Measurements from ENCODE around the gene E2F2.
A peak's percentile ranks its signal among the peaks of the same experiment; 100 is the strongest.
"Not testable (repeated sequence)": the region's sequence is repeated elsewhere in the genome, so short reads cannot be mapped to it uniquely, and the experiment has no call there.

The E2F2 gene

DNA sequence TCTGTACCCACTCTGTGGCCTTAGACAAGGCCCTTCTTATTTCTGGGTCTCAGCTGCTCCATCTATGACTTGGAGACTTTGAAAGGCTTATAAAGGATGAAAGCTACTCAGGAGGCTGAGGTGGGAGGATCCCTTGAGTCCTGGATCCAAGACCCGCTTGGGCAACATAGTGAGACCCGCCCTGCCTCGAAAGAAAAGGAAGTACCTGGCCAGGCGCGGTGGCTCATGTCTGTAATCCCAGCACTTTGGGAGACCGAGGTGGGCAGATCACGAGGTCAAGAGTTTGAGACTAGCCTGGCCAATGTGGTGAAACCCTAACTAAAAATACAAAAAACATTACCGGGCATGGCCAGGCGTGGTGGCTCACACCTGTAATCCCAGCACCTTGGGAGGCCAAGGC lies 14.8 kb upstream of the E2F2 start:
- DNase-seq, result no peak

DNA sequence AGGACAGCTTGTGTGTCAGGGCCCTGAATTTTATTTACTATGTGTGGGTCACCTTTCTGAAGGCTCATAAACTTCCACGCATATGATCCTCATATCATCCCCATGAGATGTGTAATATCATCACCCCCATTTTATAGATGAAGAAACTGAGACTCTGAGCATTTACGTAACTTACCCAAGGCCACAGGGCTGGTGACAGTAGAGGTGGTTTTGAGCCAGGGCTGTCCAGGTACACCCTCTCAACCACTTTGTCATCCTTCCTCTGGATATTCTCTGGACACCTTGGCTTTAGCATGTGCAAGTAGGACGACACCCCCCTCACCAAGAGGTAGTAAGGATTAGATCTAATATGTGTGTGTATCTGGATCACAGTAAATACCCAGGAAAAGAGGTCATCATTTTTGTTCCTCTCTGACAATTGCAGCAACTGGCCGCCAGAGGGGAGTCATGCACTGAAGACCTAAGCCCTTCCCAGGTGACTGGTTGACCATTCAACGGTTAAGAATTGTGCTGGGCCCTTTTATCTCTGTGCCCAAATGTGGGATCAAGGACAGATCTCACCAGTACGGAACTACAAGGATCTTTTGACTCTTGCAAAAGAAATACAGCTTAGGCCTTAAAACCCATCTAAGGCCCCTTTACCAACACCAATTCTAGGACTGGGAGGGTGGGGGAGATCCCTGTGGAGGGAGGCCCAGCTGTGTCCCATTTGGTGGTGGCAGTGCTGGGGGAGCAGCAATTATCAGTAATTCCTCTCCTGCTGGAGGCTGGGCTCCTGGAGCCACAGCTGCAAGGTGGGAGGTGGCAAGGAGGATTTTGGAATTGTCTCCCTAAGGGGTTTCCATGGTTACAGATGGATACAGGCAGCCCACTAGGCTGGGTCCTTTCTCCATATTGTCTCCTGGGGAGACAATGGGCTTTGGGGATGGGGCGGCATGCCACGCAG lies 13.7 kb upstream of the E2F2 start:
- peak; percentile 35 to 57 (median 56) for DNase-seq

DNA sequence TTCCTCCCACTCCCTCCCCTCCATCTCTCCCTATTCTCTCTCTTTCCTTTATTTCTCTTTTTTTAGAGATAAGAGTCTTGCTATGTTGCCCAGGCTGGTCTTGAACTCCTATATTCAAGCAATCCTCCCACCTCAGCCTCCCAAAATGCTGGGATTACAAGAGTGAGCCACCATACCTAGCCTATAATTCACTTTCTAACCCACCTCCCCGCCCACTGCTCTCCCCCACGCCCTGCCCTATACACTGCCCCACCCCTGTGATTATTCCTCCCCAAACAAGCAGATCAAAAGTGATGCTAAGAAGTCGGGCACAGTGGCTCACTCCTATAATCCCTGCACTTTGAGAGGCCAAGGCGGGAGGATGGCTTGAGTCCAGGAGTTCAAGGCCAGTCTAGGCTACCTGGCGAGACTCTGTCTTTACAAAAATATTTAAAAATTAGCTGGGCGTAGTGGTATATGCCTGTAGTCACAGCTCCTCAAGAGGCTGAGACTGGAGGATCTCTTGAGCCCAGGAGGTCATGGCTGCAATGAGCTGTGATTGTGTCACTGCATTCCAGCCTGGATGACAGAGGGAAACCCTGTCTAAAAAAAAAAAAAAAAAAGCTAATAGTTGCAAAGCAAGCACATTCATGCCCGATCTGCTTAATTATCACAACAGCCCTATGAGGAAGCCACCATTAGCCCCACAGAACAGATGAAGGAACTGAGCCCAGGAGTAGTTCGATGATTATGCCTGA lies 12.8 kb upstream of the E2F2 start:
- DNase-seq, result no peak

DNA sequence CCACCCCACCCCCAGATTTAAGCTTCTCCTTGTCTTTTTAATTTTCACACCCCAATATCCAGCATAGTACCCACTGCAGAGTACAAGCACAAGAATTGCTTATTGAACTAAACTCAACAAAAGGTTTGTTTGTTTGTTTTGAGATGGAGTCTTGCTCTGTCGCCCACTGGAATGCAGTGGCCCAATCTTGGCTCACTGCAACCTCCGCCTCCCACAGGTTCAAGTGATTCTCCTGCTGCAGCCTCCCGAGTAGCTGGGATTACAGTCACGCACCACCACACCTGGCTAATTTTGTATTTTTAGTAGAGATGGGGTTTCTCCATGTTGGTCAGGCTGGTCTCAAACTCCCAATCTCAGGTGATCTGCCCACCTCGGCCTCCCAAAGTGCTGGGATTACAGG lies 11.9 kb upstream of the E2F2 start:
- DNase-seq, result not testable (repeated sequence)

DNA sequence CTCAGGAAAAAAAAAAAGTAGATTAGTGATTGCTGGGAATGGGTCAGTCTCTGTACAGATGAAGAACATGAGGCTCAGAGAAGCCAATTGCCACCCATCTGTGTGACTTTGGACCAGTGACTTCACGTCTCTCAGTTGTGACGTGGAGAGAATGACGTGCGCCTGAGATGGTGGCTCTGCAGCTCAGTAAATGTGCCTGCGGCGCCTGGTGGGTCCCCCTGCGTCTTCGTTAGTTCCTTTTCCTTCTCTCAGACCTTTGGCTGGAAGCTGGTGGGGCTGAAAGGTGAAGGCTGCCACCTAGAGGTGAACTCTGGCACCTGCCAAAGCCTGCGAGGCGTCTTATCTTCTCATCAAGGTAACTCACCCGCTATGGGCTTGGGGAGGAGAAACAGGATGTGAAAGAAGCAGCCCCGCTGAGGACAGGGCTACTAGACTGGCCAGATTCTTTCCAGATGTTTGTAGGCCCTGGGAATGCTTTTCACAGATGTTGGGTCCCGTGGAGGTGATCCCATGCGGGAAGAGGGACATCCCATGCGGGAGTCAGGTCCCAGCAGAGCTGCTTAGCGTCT lies 8.7 kb upstream of the E2F2 start:
- peak; percentile 72 to 94 (median 85) for DNase-seq

DNA sequence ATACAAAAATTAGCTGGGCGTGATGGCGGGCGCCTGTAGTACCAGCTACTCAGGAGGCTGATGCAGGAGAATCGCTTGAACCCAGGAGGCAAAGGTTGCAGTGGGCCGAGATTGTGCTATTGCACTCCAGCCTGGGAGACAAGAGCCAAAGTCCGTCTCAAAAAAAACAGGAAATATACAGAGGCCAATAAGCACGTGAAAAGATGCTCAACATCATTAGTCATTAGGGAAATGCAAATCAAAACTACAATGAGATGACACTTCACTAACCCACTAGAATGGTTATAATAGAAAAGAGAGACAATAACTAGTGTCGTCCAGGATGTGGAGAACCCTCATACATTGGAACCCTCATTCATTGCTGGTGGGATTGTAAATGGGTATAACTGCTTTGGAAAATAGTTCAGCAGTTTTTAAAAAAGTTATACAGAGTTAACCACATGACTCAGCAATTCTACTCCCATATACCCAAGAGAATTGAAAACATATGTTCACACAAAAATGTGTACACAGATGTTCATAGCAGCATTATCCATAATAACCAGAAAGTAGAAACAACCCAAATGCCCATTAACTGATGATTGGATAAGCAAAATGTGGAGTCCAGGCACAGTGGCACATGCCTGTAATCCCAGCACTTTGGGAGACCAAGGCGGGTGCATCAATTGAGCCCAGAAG lies 6.4 kb upstream of the E2F2 start:
- no peak for DNase-seq

DNA sequence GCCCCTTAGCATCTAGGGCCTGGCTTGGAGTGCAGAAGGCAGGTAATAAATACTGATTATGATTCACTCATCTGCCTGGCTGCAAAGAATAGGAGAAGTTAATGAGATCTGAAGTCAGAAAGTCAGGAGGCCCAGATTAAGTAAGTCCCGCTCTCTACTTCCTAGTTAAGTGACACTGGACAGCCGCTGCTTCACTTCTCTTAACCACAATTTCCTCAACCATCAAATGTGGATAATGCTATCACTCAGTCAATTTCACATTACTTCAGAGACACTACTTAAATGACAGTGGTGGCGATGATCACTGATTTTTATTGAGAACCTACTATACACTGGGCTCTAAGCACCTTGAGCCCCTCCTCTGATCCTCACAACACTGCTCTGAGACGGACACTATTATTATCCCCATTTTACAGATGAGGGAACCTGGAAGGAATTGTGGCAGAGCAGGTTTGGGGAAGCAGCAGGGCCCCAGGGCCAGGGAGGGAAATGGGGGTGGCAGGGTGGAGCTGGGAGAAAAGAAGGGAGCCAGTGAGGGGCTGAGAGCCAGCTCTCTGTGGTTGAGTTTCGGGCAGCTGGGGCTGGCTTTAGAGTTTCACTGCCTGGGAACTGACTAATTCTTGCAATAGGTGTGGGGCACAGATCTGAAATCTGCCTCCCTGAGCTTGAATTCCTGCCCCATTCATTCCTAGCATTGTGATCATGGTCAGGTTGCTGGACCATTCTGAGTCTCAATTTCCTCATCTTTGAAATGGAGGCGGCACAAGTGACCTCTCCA lies 2.4 kb upstream of the E2F2 start:
- DNase-seq, result peak in 1 of 5 experiments; percentile 82

DNA sequence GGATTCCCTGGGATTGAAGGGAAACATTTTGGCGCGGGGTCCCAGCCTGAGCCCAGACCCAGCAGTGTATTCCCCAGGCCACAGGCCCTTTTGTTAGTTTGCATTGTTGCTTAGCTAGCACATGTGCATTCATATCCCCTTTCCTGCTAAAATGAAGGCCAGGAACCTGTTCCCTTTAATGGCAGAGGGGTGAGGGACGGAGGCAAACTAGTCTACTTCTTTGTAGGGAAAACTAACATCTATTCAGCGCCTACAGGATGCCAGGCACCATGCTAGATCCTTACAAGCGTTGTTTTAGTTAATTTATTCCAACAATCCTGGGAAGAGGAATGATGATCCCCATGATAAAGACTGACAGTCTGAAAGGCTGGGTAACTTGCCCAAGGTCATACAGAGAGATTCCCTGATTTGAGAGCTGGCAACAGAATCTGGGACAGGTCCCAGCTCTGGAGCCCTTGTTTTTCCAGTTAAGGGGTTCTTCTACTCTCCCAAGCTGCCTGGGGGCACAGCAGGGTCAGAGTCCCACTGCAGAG lies 595 bp upstream of the E2F2 start:
- DNase-seq, result no peak

DNA sequence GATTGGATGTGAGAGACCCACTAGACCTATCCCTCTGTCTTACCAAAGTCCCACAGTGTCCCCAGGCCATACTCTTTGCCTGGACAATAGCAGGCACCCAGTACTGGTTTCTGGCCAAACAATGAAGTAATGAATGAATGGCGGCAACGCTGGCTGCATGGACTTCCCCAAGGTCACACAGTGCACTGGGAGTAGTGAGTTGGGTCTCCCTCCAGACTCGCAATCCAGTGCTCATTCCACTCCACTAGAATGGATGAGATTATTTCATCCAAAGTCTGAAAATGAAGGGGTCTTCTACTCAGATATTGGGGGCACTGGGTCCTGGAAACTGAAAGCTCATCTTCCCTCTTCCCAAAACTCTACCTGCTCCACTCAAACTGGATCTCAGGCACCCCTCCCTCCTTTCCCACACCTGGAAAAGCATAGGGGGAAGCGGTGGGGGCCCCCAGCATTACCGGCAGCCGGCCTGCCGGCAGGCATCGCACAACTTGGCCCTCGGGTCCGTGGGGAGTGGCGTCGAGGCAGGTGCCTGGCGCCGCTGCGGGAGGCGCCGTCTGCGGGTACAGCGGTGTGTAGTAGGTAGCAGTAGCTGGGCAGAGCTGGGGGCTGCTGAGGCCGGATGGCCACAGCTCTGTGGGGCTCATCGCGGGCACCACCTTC lies 816 bp downstream of the E2F2 start:
- peak in 1 of 5 experiments; percentile 58 for DNase-seq

DNA sequence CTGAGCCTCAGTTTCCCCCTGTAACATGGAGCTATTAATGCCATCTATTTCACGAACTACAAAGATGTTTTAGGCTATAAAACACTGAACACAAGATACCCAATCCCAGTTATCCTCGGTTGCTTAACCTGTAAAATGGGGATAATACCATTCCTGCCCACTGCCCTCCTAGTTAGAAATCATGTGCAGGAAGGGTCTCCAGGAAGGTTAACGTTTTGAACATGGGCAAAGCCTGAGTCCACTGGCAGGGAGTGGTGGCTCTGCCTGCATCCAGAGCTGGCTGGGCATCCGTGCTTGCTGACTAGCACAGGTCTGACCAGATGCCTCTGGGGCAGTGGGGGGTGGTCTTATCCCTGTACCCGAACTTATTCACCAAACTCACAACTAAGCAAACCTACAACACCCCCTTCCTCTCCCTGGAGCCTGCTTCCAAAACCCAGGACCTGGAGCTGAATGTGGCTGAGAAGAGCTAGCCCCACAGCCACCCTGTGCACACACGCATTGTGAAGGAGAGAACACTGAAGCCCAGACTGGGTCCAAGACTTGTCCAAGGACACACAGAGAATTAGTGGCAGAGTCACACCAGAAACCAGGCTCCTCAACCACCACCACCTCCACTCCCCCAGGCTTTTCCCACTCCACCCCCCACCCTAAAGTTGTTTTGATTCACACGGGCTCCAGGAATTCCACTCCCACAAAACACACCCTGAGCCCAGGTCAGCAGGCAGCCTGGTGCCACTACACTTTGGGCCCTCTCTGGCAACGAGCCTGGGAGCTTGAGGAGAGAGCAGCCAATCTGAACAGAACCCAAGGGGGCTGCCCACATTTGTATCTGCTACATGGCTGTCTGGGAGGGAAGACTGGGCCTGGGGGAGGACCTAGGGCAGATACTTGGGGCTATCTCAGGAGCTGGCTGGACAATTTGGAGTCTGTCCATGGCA lies 1.6 kb downstream of the E2F2 start:
- peak in 1 of 5 experiments; percentile 12 for DNase-seq

DNA sequence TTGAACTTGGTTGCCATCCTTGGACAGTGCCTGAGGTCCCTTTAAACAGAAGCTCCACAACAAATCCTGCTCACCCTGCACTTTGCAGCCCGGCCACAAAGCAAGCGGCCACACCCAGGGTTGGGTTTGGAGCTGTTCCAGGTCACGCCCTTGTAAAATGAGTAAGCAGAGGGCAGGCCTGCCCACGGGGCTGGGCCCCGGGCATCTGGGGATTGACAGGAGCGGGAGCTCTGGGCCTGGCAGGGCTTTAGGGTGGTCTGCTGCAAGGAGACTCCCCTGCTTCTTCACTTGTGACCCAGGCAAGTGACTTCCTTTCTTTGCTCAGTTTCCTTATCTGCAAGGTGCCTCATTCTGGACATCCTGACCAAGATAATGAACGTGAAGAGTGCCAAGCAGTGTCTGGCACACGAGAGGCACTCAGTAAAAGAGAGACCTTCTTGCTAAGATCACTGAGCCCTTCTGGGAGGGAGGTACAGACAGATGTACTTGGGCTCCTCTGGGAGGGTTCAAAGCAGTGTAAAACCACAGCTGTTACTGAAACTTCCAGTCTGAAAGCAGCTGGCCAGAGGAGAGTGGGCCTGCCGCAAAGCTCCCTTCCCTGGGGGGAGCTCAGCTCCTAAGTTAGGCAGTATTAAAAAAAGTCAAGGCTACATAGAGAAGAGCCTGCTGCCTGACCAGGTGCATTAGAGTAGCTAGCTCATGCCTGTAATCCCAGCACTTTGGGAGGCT lies 2.6 kb downstream of the E2F2 start:
- peak; percentile 38 to 87 (median 70) for DNase-seq

DNA sequence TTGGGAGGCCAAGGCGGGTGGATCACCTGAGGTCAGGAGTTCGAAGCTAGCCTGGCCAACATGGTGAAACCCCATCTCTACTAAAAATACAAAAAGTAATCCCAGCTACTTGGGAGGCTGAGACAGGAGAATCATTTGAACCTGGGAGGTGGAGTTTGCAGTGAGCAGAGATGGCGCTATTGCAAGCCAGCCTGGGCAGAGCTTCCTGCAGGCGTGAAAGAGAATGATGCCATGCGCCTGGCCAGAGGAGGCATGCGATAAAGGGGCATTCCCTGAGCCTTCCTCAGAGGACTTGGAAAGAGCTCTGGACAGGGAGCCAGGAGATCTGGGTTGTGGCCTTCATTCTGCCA lies 3.2 kb downstream of the E2F2 start:
- no peak for DNase-seq

DNA sequence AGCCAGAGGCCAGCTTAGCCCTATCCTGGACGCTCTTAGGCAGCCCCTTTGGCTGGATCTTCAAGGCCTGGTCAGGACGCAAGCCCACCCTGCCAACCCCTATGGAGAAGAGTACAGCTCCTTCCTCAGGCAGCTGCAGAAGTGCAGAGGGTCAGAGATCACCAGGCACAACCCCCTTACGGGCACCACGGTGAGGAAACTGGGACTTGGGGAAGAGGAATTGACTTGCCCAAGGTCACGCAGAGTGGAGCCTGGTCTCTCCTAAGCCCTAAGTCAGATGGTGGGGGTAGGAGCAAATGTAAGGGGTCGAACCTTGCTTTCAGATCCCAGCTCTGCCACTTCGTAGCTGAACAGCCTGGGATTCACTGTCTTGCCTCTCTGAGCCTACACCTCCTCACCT lies 3.7 kb downstream of the E2F2 start:
- DNase-seq, result no peak

DNA sequence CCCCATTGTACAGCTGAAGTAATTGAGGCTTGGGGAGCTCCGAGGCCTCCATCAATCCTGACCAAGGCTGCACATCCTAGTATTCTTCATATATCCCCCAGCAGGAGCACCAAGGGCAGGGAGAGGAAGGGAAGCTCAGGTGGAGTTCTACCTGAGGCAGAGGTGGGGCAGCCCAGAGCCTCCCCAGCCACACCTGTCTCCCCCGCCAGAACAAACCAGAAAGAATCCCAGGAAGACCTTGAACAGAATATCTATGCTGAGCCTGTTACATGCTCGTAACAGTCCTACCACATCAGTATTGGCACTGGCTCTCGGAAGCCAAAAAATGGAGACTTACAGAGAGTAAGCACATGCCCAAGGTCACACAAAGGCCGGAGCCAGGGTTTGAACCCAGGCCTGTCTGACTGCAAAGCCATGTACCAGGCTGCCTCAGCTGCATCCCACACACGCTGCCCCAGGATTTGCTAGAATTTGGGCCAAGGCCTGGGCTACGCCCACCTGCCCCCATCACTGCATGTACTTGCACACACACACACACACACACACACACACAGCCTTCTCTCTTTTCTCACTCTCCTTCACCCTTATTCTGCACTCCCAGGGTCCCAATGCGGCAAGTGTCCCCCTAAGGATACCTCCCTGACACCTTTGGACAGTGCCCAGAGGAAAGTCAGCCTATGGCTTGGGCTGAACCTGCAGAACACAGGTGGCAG lies 4.5 kb downstream of the E2F2 start:
- peak in 1 of 5 experiments; percentile 10 for DNase-seq

DNA sequence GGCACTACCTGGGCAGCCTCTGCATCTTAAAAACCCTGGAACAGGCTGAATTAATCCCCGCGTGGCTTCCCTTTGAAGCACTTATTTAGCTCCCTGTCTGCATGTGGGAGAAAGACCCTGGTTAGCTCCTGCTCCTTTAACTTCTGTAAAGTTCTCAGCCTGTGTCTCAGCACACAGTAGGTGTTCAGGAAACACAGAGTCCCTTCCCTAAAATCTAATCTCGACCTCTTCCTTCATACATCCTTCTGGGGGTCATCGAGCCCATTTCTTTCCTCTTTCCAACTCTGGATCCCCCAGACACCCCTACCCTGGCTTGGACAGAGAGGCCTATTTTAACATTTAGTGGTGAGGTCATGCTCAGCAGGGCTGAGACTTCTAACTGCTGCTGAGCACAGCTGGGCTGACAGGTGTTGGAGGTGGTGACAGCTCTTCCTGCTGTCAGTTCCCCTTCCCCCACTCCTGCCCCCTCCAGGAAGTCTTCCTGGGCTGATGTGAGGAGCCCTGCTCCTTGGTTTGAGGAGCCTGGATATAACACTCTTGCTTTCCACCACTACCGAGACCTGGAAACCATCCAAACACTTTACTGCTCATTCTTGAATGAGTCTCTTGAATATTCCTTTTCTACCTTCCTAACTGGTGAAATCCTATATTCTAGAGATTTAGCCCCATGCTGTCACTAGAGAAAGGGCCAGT lies 5.3 kb downstream of the E2F2 start:
- peak in 1 of 5 experiments; percentile 71 for DNase-seq

DNA sequence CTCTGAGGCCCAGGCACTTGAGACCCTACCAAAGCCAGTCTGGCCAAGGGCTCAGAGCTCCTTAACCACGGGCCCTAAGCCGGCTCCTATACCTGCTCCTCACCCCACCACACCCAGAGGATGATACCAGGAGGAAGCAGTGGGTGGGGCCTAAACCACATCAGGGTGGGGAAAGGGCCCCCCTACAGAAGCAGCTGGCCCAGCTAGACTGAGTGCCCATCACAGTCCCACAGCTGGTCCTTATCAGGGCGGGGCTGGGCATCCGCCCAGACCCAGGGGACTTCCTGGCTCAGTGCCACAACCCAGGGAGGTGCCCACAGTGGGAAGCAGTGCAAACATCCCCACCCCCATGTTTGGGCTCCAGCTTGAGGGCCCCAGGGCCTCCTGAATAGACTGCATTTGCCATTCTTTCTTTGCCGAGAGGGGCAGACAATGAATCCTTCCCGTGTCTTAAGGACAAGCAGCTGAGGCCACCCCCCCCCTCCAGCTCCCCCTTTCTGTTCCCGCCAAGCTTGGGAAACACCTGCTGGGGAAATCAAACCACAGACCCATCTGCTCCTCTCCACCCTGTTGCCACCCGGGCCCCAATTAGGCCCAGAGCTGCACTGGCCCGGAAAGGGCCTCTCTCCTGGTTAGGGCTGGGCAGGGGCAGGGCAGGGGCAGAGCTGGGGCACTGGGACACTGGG lies 6.2 kb downstream of the E2F2 start:
- peak in 3 of 5 experiments; percentile 25 to 67 (median 31) for DNase-seq

DNA sequence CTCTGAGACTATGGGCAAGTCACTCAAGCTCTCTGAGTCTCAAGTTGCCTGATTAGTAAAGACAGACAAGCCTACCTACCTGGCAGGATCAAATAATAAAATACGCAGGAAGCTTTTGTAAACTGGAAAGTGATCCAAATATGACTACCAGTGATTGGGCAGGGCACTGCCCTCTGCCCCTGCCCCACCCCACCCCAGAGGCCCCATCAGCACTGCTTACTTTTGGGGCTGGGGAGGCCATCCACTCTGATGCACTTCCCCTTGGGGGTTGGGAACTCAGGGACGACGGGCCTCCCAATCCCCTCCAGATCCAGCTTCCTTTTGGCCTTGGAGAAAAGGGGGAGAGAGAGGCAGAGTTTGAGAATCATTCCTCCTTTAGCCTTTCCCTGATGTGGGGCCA lies 6.9 kb downstream of the E2F2 start:
- no peak for DNase-seq
